ENCODE results near the gene B3GALT6.

Gene B3GALT6

DNA sequence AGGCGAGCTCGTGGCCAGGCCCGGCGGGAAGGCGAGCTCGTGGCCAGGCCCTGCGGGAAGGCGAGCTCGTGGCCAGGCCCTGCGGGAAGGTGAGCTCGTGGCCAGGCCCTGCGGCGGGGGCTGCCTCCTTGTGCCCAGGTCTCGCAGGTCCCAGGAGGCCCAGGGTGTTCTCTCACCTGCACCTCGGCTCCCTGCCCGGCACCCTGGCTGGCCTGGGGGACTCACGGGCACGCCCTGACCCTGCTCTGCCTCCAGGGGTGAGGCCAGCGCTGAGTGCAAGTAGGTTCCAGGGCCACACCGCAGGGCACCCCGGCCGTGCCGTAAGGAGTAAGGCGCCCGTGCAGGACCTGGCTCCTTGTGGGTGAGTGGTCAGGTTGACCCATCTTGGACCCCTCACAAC, 4.7 kb upstream of the B3GALT6 start:
- TF ChIP-seq POLR2A (IDR thresholded peaks at IDR 0.05; ENCODE audit: low read length): no peak
- TF ChIP-seq GATA1 (IDR thresholded peaks at IDR 0.05; ENCODE audit: low read depth, low read length): no peak

DNA sequence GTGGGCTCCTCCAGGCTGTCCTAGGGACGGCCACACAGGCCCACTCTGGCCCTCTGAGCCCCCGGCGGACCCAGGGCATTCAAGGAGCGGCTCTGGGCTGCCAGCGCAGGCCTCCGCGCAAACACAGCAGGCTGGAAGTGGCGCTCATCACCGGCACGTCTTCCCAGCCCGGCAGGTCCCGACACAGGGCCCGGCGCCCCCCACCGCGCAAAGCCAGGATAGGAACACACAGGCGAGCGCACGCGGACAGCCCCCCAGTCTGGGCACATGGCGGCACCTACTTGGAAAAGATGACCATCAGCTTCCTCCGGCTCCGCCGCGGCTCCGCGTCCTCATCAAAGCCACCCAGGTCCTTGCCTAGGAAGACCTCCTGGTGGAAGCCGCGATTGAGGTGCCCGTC, 3.9 kb upstream of the B3GALT6 start:
- TF ChIP-seq GATA1 (IDR thresholded peaks at IDR 0.05; ENCODE audit: low read depth, low read length) (no peak), POLR2A (IDR thresholded peaks at IDR 0.05; ENCODE audit: low read length) (no peak)
- no peak for DNase-seq

More for the DNA sequence above, 4.7 kb upstream of the B3GALT6 start:
- DNase-seq: no peak

DNA sequence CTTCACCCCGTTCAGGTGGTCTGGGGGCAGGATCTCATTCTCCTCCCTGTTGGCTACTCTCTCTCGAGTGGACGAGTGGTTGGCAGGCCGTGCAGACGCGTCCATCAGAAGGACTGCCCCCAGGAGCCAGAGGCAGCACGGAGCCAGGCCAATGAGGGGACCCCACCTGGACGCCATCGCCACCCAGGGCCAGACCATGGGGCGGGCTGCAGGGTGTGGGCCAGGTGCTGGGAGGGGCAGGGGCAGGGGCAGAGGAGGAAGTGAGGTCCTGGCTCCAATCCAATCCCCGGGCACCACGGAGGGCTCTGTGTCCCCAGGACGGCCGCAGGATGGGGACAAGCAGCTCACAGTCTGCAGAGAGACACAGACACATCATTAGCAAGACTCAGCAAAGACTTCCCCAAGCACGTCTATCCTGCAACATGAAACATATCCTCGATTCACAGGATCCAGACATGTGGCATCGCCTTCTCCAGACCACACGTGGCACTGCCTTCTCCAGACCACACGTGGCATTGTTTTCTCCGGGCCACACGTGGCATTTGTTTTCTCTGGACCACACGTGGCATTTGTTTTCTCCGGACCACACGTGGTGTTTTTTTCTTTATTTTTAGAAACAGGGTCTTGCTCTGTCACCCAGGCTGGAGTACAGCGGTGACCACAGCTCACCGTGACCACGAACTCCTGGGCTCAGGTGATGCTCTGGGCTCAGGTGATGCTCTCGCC, 3.3 kb upstream of the B3GALT6 start:
- DNase-seq: peak; percentile 18 to 37
- no peak for TF ChIP-seq GATA1 (IDR thresholded peaks at IDR 0.05; ENCODE audit: low read depth, low read length)
- no peak for TF ChIP-seq POLR2A (IDR thresholded peaks at IDR 0.05; ENCODE audit: low read length)

DNA sequence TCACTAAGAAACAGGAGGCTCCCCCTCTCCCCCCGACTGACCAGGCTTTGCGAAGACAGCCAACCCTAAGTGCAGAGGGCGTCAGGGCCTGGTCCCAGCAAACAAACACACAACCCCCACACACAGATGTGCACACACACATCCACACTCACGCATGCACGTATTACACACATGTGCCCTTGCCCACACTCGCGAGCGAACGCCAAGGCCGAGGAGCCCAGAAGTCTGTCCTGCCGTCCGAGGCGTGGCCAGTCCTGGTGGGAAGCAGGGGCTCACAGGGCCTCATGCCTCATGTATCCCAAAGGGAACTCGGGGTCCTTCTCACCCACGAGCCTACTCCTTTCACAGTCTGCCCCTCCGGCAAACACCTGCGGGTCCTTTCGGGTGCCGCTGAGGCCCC, 2.3 kb upstream of the B3GALT6 start:
- no peak for TF ChIP-seq GATA1 (IDR thresholded peaks at IDR 0.05; ENCODE audit: low read depth, low read length)
- no peak for TF ChIP-seq POLR2A (IDR thresholded peaks at IDR 0.05; ENCODE audit: low read length)
- no peak for DNase-seq

DNA sequence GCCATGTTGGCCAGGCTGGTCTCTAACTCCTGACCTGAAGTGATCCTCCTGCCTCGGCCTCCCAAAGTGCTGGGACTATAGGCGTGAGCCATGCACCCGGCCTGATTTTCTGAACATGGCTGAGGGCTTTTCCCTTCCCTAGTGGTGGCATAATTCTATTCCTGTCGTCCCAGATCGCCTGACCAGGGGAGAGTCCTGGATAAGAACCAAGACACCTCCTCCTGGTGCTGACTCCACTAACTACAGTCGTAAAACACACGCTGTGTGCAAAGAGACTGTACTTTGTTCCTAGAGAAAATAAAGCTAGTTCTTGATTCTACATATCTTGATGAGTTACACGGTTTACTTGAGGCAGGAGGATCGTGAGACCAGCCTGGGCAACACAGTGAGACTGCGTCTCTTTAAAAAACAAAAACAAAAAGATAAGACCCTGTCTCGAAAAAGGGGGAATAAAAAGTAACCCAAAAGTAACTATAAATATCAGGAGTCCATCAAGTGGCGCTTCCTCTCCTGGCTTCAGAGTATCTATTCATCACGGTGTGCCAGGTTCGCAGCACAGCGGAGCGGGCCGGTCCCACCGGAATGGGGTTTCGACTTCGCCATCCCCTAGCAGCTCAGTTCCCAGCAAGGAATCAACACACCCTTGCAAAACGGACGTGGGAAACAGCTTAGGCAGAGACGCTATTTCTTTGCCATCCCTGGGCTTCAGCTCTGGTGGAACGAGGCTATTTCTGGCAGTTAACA, 1.2 kb upstream of the B3GALT6 start:
- peak; percentile 40 to 60 for DNase-seq
- TF ChIP-seq GATA1 (IDR thresholded peaks at IDR 0.05; ENCODE audit: low read depth, low read length) (no peak), POLR2A (IDR thresholded peaks at IDR 0.05; ENCODE audit: low read length) (no peak)

DNA sequence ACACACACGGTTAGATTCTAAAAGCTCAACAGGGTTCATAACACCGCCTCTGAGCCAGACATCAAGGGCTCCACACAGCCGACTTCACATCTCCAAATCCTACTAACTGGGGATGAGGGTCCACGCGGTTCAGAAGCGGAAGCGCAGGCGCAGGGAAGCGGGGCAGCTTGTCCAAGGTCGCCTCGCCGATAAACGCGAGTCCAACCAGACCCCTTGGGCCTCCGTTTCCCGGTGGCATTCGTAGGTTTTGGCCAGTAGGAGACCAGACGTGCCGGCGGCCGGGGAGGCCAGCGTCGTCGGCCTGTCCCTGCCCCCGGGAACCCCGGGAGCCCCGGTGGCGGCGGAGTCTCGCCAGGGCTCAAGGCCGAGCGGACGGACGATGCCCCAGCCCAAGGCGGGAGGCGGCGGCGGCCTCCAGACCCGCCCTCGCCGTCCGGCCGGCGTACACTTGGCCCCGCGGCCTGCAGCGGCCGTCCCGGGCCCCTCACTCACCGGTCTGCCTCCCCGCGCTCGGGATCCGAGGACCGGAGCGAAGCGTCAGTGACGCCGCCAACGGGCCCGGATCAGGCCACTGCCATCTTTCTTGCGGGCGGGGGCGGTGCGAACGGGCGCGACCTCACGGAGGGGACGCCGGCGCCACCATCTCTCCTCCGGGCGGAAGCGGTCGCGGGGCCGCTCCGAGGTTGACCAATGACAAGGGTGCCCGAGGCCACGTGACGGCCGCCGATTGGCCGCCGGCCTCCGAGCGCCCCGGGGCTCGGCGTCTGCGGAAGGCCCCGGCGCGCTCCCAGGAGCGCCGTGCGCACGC, 433 bp upstream of the B3GALT6 start, which contains the start of gene SDF4:
Gene SDF4 (minus strand): TSS at position 602 of the 808 bp plus-strand sequence. CDS start 3,229 bp downstream, outside the sequence.
- DNase-seq: peak; percentile 98 to 99
- peak; percentile 75 for TF ChIP-seq POLR2A (IDR thresholded peaks at IDR 0.05; ENCODE audit: low read length)
- no peak for TF ChIP-seq GATA1 (IDR thresholded peaks at IDR 0.05; ENCODE audit: low read depth, low read length)

DNA sequence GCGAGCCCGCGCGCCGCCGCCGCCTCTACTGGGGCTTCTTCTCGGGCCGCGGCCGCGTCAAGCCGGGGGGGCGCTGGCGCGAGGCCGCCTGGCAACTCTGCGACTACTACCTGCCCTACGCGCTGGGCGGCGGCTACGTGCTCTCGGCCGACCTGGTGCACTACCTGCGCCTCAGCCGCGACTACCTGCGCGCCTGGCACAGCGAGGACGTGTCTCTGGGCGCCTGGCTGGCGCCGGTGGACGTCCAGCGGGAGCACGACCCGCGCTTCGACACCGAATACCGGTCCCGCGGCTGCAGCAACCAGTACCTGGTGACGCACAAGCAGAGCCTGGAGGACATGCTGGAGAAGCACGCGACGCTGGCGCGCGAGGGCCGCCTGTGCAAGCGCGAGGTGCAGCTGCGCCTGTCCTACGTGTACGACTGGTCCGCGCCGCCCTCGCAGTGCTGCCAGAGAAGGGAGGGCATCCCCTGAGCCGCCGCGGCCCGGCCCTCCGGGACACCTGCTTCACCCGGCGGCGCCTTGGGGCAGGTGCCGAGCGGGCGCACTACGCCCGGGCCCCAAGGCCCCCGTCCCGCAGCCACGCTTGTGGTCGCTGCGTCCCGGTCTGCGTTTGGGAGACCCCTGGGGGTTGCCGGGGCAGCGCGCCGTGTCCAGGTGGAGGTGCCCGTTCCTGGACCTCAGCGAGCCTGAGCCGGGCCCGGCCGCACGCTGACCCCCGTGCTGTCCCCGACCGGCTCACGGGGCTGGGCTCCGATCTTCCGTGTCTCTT, 944 bp downstream of the B3GALT6 start:
- no peak for DNase-seq
- TF ChIP-seq GATA1 (IDR thresholded peaks at IDR 0.05; ENCODE audit: low read depth, low read length): no peak

DNA sequence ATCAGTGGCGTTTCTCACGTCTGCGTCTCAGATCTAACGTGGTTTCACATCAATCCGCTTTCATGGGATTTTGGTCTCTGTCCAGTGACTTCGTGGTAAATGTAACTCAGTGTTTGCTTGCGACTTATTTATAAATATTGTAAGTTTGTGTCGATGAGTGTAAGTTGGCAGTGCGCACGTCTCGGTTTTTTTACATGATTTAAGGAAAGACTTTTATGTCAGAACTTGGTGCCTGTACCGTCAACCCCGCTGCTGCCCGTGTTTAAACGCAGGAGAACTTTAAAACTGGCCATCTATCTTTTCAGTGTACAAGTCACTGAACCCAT, 1.5 kb downstream of the B3GALT6 start:
- DNase-seq: no peak
- TF ChIP-seq POLR2A (IDR thresholded peaks at IDR 0.05; ENCODE audit: low read length) (no peak), GATA1 (IDR thresholded peaks at IDR 0.05; ENCODE audit: low read depth, low read length) (no peak)

DNA sequence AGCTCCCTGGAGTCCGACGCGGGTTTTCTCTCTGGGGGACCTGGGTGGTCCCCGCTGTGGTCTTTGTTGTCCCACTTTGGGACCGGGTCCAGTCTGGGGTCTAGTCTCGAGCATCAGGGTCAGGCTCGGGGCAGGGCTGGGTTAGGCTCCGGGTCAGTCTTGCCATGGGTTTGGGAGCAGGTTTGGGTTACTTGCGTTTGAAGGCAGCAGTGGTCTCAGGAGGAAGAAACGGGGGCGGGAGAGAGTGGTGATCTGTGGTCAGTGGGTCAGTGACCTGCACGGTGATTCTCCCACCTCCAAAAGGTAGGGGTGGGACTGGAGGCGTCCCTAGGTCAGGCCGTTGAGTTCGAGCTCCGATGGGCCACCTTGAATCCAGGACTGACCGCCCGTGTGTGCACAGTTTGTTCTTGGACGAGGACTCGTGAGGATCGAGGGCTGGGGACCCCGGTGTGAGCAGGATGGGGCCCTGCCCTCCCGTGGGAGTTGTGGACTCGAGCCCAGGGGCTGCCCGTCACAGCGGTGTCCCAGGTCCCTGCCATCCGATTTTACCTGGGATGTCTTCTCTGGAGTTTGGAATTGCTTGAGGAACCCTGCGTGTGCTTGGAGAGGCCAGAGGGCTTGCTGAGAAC, 2.3 kb downstream of the B3GALT6 start:
- no peak for DNase-seq
- no peak for TF ChIP-seq GATA1 (IDR thresholded peaks at IDR 0.05; ENCODE audit: low read depth, low read length)
- TF ChIP-seq POLR2A (IDR thresholded peaks at IDR 0.05; ENCODE audit: low read length): no peak

DNA sequence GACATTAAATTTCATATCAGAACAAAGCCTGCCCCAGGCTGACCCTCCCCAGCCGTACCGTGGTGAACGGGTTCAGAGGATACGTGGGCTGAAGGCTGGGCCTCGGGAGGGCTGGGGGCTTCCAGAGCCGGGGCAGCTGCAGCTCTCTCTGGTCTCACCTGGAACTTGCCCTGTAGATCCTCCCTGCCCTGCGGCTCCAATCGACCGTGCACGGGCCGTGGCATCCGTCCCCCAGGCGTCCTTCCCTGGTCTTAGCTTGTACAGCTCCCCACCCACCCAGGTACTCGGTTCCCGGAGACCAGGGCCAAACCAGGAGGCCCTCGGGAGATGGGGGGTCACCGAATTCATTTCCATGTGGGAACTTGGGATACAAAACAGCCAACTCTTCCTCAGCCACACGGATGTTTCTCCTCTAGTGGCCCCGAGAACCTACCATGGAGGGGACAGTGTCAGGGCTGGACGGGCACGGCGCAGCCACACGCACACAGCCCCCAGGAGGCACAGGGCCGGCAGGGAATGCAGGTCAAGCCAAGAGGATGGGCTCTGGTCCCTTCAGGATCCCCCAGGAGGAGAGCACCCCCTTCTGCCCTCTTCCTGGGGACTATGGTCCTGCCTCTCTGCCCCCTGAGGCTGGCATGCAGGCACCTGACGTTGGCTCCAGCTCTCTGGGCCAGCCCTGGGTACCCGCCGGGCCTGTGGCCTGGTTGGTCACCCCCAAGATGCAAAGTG, 3.1 kb downstream of the B3GALT6 start:
- DNase-seq: no peak
- TF ChIP-seq GATA1 (IDR thresholded peaks at IDR 0.05; ENCODE audit: low read depth, low read length) (no peak), POLR2A (IDR thresholded peaks at IDR 0.05; ENCODE audit: low read length) (no peak)

DNA sequence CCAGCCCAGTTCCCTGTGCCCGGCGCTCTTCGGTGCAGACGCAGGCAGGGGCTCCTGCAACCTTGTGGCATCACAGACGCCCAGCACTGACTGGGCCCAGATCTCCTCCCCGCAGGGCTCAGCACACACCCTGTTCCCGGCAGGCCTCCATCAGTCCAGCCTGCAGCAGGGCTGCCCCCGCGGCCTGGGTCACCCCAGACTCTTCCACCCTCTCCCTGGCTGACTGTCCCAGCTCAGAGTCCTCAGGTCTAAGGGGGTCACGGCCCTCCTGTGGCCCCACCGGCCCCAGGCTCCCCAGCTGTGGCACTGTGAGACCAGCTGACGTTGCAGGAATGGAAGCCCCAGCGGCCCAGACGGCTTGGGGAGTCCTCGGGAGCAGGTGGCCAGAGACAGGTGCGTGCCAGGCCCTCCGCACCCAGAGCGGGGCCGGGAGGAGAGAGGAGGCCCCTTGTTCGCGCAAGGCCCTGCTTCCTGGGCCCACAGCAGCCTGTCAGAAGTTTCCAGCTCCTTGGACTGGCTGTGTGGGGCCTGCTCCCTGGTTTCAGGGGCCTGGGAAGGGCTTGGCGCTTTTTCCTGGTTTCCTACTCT, 4.2 kb downstream of the B3GALT6 start:
- no peak for DNase-seq
- TF ChIP-seq GATA1 (IDR thresholded peaks at IDR 0.05; ENCODE audit: low read depth, low read length): no peak
- TF ChIP-seq POLR2A (IDR thresholded peaks at IDR 0.05; ENCODE audit: low read length): no peak
